GM18951 (cell line): ENCODE data around the gene STX1A.

Source experiments
- POLR2A ChIP-seq: IDR thresholded peaks from 4 replicates; pipeline ENCODE4 v1.6.1; 2011; ENCODE audit warnings: mild to moderate bottlenecking; ENCODE audit not compliant: insufficient read length, insufficient read depth; ENCODE audit errors: extremely low read depth
- in situ Hi-C: fragments of 300-500 bp; cut with MboI; formaldehyde crosslinking; loops from one replicate; pipeline ENCODE4 v1.12.0; 2022; ENCODE audit warnings: low sequenced_read_pairs, mixed read lengths, inconsistent platforms; ENCODE audit not compliant: unreplicated experiment

The STX1A gene

GRCh38 chr7:73649576-73649975 lies 69.9 kb downstream of the STX1A start:
- in situ Hi-C loops = no loop called here
- no peak for TF ChIP-seq POLR2A
